H1 (cell line): ENCODE measurements around the gene SAMD4A. TPM values are rescaled to one million over a fixed set of nuclear protein-coding genes. Genes with fewer than 3 reads are reported as not detected.

Source experiments
- PHF8 ChIP-seq: fragments of 200-600 bp; sonication (generic); conservative IDR thresholded peaks from 2 replicates; pipeline ENCODE4 v1.7.1; 2012; ENCODE audit warnings: low read depth, mild to moderate bottlenecking, inconsistent platforms, low read length, moderate library complexity
- RFX5 ChIP-seq: IDR thresholded peaks from 2 replicates; pipeline ENCODE4 v1.6.1; 2011; ENCODE audit warnings: low read depth, low read length, improper control_type of control experiment, borderline replicate concordance
- SIX5 ChIP-seq: IDR thresholded peaks from 2 replicates; pipeline ENCODE4 v1.6.1; 2011; ENCODE audit warnings: mild to moderate bottlenecking, low read depth, low read length
- polyA plus RNA-seq, 7 experiments: library from polyadenylated mRNA; depleted of rRNA in 3 of 7; stranded (reverse) in 5 of 7; unstranded in 2 of 7; fragments of >200 nt in 5 of 7; fragments of 200-250 nt in 2 of 7; gene quantifications; 1 replicate in 5 of 7; 2 replicates in 1 of 7; 4 replicates in 1 of 7; pipeline versions ENCODE4 v1.2.1 to v1.2.3, GENCODE V29; 2011 to 2013; ENCODE audit warnings: missing spikeins in 2 of 7, mixed read lengths in 2 of 7
- total RNA-seq: library from RNA; stranded (reverse); fragmentation: NEBNext Ultra II Directional; extraction: Animal tissue kit (Norgen Biotek cat#: 25700); gene quantifications from 2 replicates; pipeline ENCODE4 v1.2.1, GENCODE V29; 2021

The SAMD4A gene
- total and polyA plus RNA-seq, 2 of the 8 experiments (the other 6 are each of a cell fraction or from before 2014, with no cell fraction given), result 2.4 to 12.3 TPM

- TF ChIP-seq RFX5, result no peak
- TF ChIP-seq SIX5, result no peak
- no peak for TF ChIP-seq PHF8
Measured at GRCh38 chr14:54555651-54556050, 11.3 kb upstream of the SAMD4A start (continued).
